ENCODE measurements around the gene C19orf81.

- TF ChIP-seq, protein P1, sequence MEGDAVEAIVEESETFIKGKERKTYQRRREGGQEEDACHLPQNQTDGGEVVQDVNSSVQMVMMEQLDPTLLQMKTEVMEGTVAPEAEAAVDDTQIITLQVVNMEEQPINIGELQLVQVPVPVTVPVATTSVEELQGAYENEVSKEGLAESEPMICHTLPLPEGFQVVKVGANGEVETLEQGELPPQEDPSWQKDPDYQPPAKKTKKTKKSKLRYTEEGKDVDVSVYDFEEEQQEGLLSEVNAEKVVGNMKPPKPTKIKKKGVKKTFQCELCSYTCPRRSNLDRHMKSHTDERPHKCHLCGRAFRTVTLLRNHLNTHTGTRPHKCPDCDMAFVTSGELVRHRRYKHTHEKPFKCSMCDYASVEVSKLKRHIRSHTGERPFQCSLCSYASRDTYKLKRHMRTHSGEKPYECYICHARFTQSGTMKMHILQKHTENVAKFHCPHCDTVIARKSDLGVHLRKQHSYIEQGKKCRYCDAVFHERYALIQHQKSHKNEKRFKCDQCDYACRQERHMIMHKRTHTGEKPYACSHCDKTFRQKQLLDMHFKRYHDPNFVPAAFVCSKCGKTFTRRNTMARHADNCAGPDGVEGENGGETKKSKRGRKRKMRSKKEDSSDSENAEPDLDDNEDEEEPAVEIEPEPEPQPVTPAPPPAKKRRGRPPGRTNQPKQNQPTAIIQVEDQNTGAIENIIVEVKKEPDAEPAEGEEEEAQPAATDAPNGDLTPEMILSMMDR (IDR thresholded peaks at IDR 0.05 in 4 of 5, conservative IDR thresholded peaks at IDR 0.05 in 1 of 5), result no peak
- TF ChIP-seq POLR2A (IDR thresholded peaks at IDR 0.05), result no peak
Measured at GRCh38 chr19:50693064-50693975, 44.1 kb downstream of the C19orf81 start.
